A549 (cell line): Measurements from ENCODE around the gene ZNF577. TPM values are rescaled to one million over a fixed set of nuclear protein-coding genes. Genes with fewer than 3 reads are reported as not detected.

ENCODE experiments used
- ATAC-seq, 2 experiments: fragments of 200-7000 bp in 1 of 2; fragments of >200 bp in 1 of 2; cut with Nextera tagmentation in 1 of 2; cut with Tn5 transposase in 1 of 2; 3 replicates each; pipeline versions ENCODE4 v1.8.0 to v1.9.1; 2018 to 2020; ENCODE audit warnings: mild to moderate bottlenecking in 1 of 2, moderate library complexity in 1 of 2
- CTCF ChIA-PET: fragments of 300-600 bp; sonication (Branson Sonifier 250); formaldehyde crosslinking; extraction: SDS; loops from one replicate; lab custom pipeline; 2021; ENCODE audit warnings: antibody characterized with exemption, inconsistent platforms; lab: Yijun Ruan, JAX
- POLR2A ChIA-PET: fragments of 350-600 bp; formaldehyde crosslinking; extraction: SDS; loops from one replicate; lab custom pipeline; 2021; ENCODE audit warnings: antibody characterized with exemption, inconsistent platforms; lab: Yijun Ruan, JAX
- DNase-seq, 2 experiments: peaks; one replicate each; pipeline versions ENCODE4 v3.0.0 to v3.0.0-alpha.2; 2011 to 2016; ENCODE audit warnings: low read depth in 1 of 2, low spot score in 1 of 2
- FAIRE-seq: peaks from 2 replicates; lab custom pipeline; 2011; peaks lifted over from hg19 to GRCh38; lab: Jason Lieb, UNC
- H3K27ac ChIP-seq, 2 experiments: fragments of >200 bp; sonication (Bioruptor Twin); formaldehyde crosslinking; 3 replicates each; pipeline ENCODE4 v1.5.1; 2016 to 2017
- H3K4me1 ChIP-seq: fragments of >200 bp; sonication (Bioruptor Twin); formaldehyde crosslinking; 3 replicates; pipeline ENCODE4 v1.6.1; 2016
- H3K4me2 ChIP-seq: fragments of >200 bp; sonication (Bioruptor Twin); formaldehyde crosslinking; 3 replicates; pipeline ENCODE4 v1.6.1; 2016
- H3K4me3 ChIP-seq: fragments of >200 bp; sonication (Bioruptor Twin); formaldehyde crosslinking; 3 replicates; pipeline ENCODE4 v1.5.1; 2016
- H3K9me3 ChIP-seq: fragments of >200 bp; sonication (Bioruptor Twin); formaldehyde crosslinking; 3 replicates; pipeline ENCODE4 v1.6.1; 2016
- ATOH8 ChIP-seq: fragments of 250-450 bp; sonication (Bioruptor Pico); IDR thresholded peaks from 2 replicates; pipeline ENCODE4 v1.5.0; 2020; ENCODE audit warnings: low read depth, mild to moderate bottlenecking, moderate library complexity
- BHLHE40 ChIP-seq: IDR thresholded peaks from 2 replicates; pipeline ENCODE4 v1.6.1; 2012; ENCODE audit warnings: low read depth, low read length, inconsistent platforms
- CBX8 ChIP-seq: fragments of 200-600 bp; sonication (generic); IDR thresholded peaks from 2 replicates; pipeline ENCODE4 v1.6.1; 2016
- CHD4 ChIP-seq: fragments of 200-600 bp; sonication (generic); IDR thresholded peaks from 2 replicates; pipeline ENCODE4 v1.6.1; 2016; ENCODE audit warnings: antibody characterized with exemption, mild to moderate bottlenecking, borderline replicate concordance
- CTCF ChIP-seq: fragments of >200 bp; sonication (Bioruptor Twin); formaldehyde crosslinking; IDR thresholded peaks from 3 replicates; pipeline ENCODE4 v1.5.1; 2016
- E2F6 ChIP-seq: IDR thresholded peaks from 2 replicates; pipeline ENCODE4 v1.6.1; 2012; ENCODE audit warnings: low read depth, borderline replicate concordance
- ELK1 ChIP-seq: fragments of 150-350 bp; IDR thresholded peaks from 2 replicates; pipeline ENCODE4 v1.6.1; 2014; ENCODE audit warnings: low read depth, mild to moderate bottlenecking, low read length
- FOSL2 ChIP-seq, 2 experiments: fragments of 450-650 bp in 1 of 2; fragments of >200 bp in 1 of 2; sonication (Bioruptor Twin) in 1 of 2; formaldehyde crosslinking; IDR thresholded peaks; 2 replicates each; pipeline versions ENCODE4 v1.5.0 to v1.6.1; 2016 to 2020; ENCODE audit warnings: mild to moderate bottlenecking in 1 of 2, moderate library complexity in 1 of 2
- FOXS1 ChIP-seq: fragments of 250-450 bp; sonication (Bioruptor Pico); IDR thresholded peaks from 2 replicates; pipeline ENCODE4 v1.5.0; 2020; ENCODE audit warnings: mild to moderate bottlenecking, moderate library complexity
- HDAC2 ChIP-seq: fragments of 200-600 bp; sonication (generic); IDR thresholded peaks from 2 replicates; pipeline ENCODE4 v1.6.1; 2016
- HES2 ChIP-seq: fragments of >200 bp; sonication (Bioruptor Twin); formaldehyde crosslinking; IDR thresholded peaks from 2 replicates; pipeline ENCODE4 v1.6.1; 2016
- HMGXB4 ChIP-seq: fragments of 250-450 bp; sonication (Bioruptor Pico); IDR thresholded peaks from 2 replicates; pipeline ENCODE4 v1.5.0; 2021; ENCODE audit warnings: mild to moderate bottlenecking, moderate library complexity, borderline replicate concordance
- HOXB13 ChIP-seq: fragments of 250-450 bp; sonication (Bioruptor Pico); IDR thresholded peaks from 2 replicates; pipeline ENCODE4 v1.5.0; 2020; ENCODE audit warnings: low read depth, mild to moderate bottlenecking, moderate library complexity
- KDM1A ChIP-seq: fragments of 200-600 bp; sonication (generic); IDR thresholded peaks from 2 replicates; pipeline ENCODE4 v1.6.1; 2016; ENCODE audit warnings: low read depth, mild to moderate bottlenecking
- MAZ ChIP-seq: fragments of 150-350 bp; IDR thresholded peaks from 2 replicates; pipeline ENCODE4 v1.6.1; 2014; ENCODE audit warnings: antibody characterized with exemption, low read depth, low read length, borderline replicate concordance
- NPAS2 ChIP-seq: fragments of 250-450 bp; sonication (Bioruptor Pico); IDR thresholded peaks from 2 replicates; pipeline ENCODE4 v1.8.0; 2022; ENCODE audit warnings: mild to moderate bottlenecking, moderate library complexity, borderline replicate concordance
- PBX3 ChIP-seq: IDR thresholded peaks from 2 replicates; pipeline ENCODE4 v1.6.1; 2012
- PHF8 ChIP-seq: fragments of 200-600 bp; sonication (generic); IDR thresholded peaks from 2 replicates; pipeline ENCODE4 v1.6.1; 2016; ENCODE audit warnings: low read depth, mild to moderate bottlenecking, antibody characterized with exemption, moderate library complexity, borderline replicate concordance
- POLR2A ChIP-seq: IDR thresholded peaks from 2 replicates; pipeline ENCODE4 v1.6.1; 2012; ENCODE audit warnings: mild to moderate bottlenecking, low read length
- POLR2AphosphoS2 ChIP-seq: conservative IDR thresholded peaks from 2 replicates; pipeline ENCODE4 v1.6.1; 2012; ENCODE audit warnings: low read length, improper control_type of control experiment, inconsistent platforms
- RAD21 ChIP-seq, 2 experiments: fragments of >200 bp in 1 of 2; sonication (Bioruptor Twin) in 1 of 2; formaldehyde crosslinking in 1 of 2; IDR thresholded peaks in 1 of 2; conservative IDR thresholded peaks in 1 of 2; 2 replicates in 1 of 2; 3 replicates in 1 of 2; pipeline ENCODE4 v1.6.1; 2012 to 2018; ENCODE audit warnings: inconsistent platforms in 1 of 2
- REST ChIP-seq: fragments of 200-600 bp; sonication (generic); IDR thresholded peaks from 2 replicates; pipeline ENCODE4 v1.6.1; 2016; ENCODE audit warnings: antibody characterized with exemption, mild to moderate bottlenecking, moderate library complexity
- RFX5 ChIP-seq: fragments of 450-650 bp; IDR thresholded peaks from 2 replicates; pipeline ENCODE4 v1.7.1; 2014; ENCODE audit warnings: antibody characterized with exemption, mild to moderate bottlenecking, moderate library complexity
- TP53 ChIP-seq: fragments of 250-450 bp; sonication (Bioruptor Pico); IDR thresholded peaks from 2 replicates; pipeline ENCODE4 v1.5.0; 2021; ENCODE audit warnings: mild to moderate bottlenecking, moderate library complexity
- ZC3H11A ChIP-seq: fragments of 450-650 bp; IDR thresholded peaks from 2 replicates; pipeline ENCODE4 v1.6.1; 2014; ENCODE audit warnings: antibody characterized with exemption, mild to moderate bottlenecking
- ZNF302 ChIP-seq: fragments of 250-450 bp; sonication (Bioruptor Pico); IDR thresholded peaks from 2 replicates; pipeline ENCODE4 v1.9.0; 2021; ENCODE audit warnings: inconsistent platforms, mild to moderate bottlenecking, moderate library complexity
- WGBS: methylation state at CpG from one replicate; pipeline ENCODE4 v1.1.6; 2017; ENCODE audit errors: missing lambda C conversion rate; 5-methylcytosine and 5-hydroxymethylcytosine counted together
- polyA plus RNA-seq, 4 experiments: library from polyadenylated mRNA; depleted of rRNA in 3 of 4; stranded (reverse); fragments of >200 nt; fragmentation: RNase III in 1 of 4; extraction: RNeasy Plus Mini Kit Qiagen cat#74134 plus additional on column Dnase treatment in 1 of 4; gene quantifications; 2 replicates in 3 of 4; 3 replicates in 1 of 4; pipeline ENCODE4 v1.2.3, GENCODE V29; 2011 to 2017

Gene ZNF577
- polyA plus RNA-seq, 2 of the 4 experiments (the other 2 are of a cell fraction), result 0.17 to 0.30 TPM

GRCh38 chr19:51822325-51822724 is 65.4 kb downstream of the ZNF577 start:
- no peaks in the 10 kb centered on the region for H3K4me1 ChIP-seq
- TF ChIP-seq CBX8, result no peak
- no peak for TF ChIP-seq REST
- no peak for TF ChIP-seq ZNF302 (CRISPR knock-in tag)
- TF ChIP-seq POLR2A, result no peak
- no peak for TF ChIP-seq BHLHE40
- TF ChIP-seq RFX5, result no peak
- TF ChIP-seq HDAC2, result no peak
- no peak for TF ChIP-seq NPAS2
- TF ChIP-seq FOSL2 (IDR thresholded peaks at IDR 0.05), result no peak
- TF ChIP-seq FOSL2 (CRISPR knock-in tag; IDR thresholded peaks at IDR 0.05), result no peak
- TF ChIP-seq PHF8, result no peak
- no peak for TF ChIP-seq RAD21 (conservative IDR thresholded peaks at IDR 0.05 in 1 of 2, IDR thresholded peaks at IDR 0.05 in 1 of 2)
- no peak for TF ChIP-seq POLR2AphosphoS2
- H3K27ac ChIP-seq, result no peak overlapping the region
- FAIRE-seq, result no peak
- ChIA-PET POLR2A (no interaction called here), CTCF (no interaction called here)
- ATAC-seq, result no peak
- peaks cover 60% of the 10 kb centered on the region for H3K9me3 ChIP-seq
- no peak overlapping the region for H3K4me2 ChIP-seq
- DNase-seq, result no peak
- H3K4me3 ChIP-seq, result no peak overlapping the region
- 9% methylated on average over 2 of the region's 2 CpGs for WGBS

GRCh38 chr19:51821921-51822320 is 65.8 kb downstream of the ZNF577 start:
- FAIRE-seq (no peak), ATAC-seq (no peak), DNase-seq (no peak)
- CTCF ChIA-PET, result no interaction called here
- Histone ChIP-seq H3K9me3 (peaks cover 60% of the 10 kb centered on the region), H3K27ac (no peak overlapping the region), H3K4me1 (no peaks in the 10 kb centered on the region), H3K4me3 (no peak overlapping the region), H3K4me2 (no peak overlapping the region)
- POLR2A ChIA-PET, result no interaction called here
- TF ChIP-seq FOXS1 (CRISPR knock-in tag), result no peak
- no peak for TF ChIP-seq POLR2AphosphoS2
- no peak for TF ChIP-seq ZNF302 (CRISPR knock-in tag)
- TF ChIP-seq ELK1, result no peak
- TF ChIP-seq CTCF, result no peak
- no peak for TF ChIP-seq CBX8
- no peak for TF ChIP-seq MAZ
- no peak for TF ChIP-seq E2F6
- no peak for TF ChIP-seq TP53 (CRISPR knock-in tag)
- TF ChIP-seq PBX3, result no peak
- no peak for TF ChIP-seq KDM1A
- no peak for TF ChIP-seq ATOH8 (CRISPR knock-in tag)
- no peak for TF ChIP-seq ZC3H11A
- no peak for TF ChIP-seq HES2
- TF ChIP-seq CHD4, result no peak
- no peak for TF ChIP-seq HMGXB4 (CRISPR knock-in tag)
- TF ChIP-seq HOXB13 (CRISPR knock-in tag), result no peak
- no peak for TF ChIP-seq FOSL2 (IDR thresholded peaks at IDR 0.05)
- no peak for TF ChIP-seq FOSL2 (CRISPR knock-in tag; IDR thresholded peaks at IDR 0.05)
